GM13976 (cell line): Measurements from ENCODE around the gene THAP2.

Experiments
- DNase-seq: peaks from one replicate; pipeline ENCODE4 v3.0.0; 2012; ENCODE audit warnings: low spot score
- CTCF ChIP-seq: IDR thresholded peaks from 2 replicates; pipeline ENCODE4 v1.5.1; 2012; ENCODE audit warnings: borderline replicate concordance, mild to moderate bottlenecking; ENCODE audit not compliant: insufficient read depth; ENCODE audit errors: extremely low read depth, missing control alignments, control extremely low read depth
- in situ Hi-C: fragments of 300-500 bp; cut with MboI; formaldehyde crosslinking; loops from one replicate; pipeline ENCODE4 v1.12.0; 2022; ENCODE audit warnings: low sequenced_read_pairs, mixed read lengths, inconsistent platforms; ENCODE audit not compliant: unreplicated experiment

The THAP2 gene

GRCh38 chr12:71708658-71709057, 44.6 kb downstream of the THAP2 start:
- in situ Hi-C loops, result no loop called here
- DNase-seq, result no peak

GRCh38 chr12:71710276-71711125, 46.4 kb downstream of the THAP2 start:
- in situ Hi-C loops, result no loop called here
- no peak for TF ChIP-seq CTCF
- no peak for DNase-seq

More at GRCh38 chr12:71708658-71709057, 44.6 kb downstream of the THAP2 start:
- TF ChIP-seq CTCF, result no peak

- no peak for TF ChIP-seq CTCF
- in situ Hi-C loops, result no loop called here
- no peak for DNase-seq
Measured at GRCh38 chr12:71718611-71719010, 54.5 kb downstream of the THAP2 start.

GRCh38 chr12:71719647-71720370, 55.7 kb downstream of the THAP2 start:
- DNase-seq, result no peak
- TF ChIP-seq CTCF, result no peak
- in situ Hi-C loops, result no loop called here

GRCh38 chr12:71721783-71722505, 57.8 kb downstream of the THAP2 start:
- no peak for DNase-seq
- in situ Hi-C loops, result no loop called here
- TF ChIP-seq CTCF, result no peak

- DNase-seq, result no peak
- TF ChIP-seq CTCF, result no peak
- in situ Hi-C loops, result no loop called here
Measured at GRCh38 chr12:71725011-71725410, 60.9 kb downstream of the THAP2 start.
